SK-N-SH treated with all-trans-retinoic acid at 6 μM for 48 hours (cell line): ENCODE results near the gene PANK2.

Experiments
- CREB5 ChIP-seq: fragments of 250-450 bp; sonication (Bioruptor Pico); IDR thresholded peaks from 2 replicates; pipeline ENCODE4 v1.5.1; 2020; ENCODE audit warnings: low read depth, mild to moderate bottlenecking, moderate library complexity
- ESRRG ChIP-seq: fragments of 250-450 bp; sonication (Bioruptor Pico); IDR thresholded peaks from 2 replicates; pipeline ENCODE4 v1.6.1; 2021; ENCODE audit warnings: mild to moderate bottlenecking
- GLIS3 ChIP-seq: fragments of 250-450 bp; sonication (Bioruptor Pico); IDR thresholded peaks from 2 replicates; pipeline ENCODE4 v1.5.0; 2020; ENCODE audit warnings: mild to moderate bottlenecking, moderate library complexity
- ISL1 ChIP-seq: fragments of 250-450 bp; sonication (Bioruptor Pico); IDR thresholded peaks from 2 replicates; pipeline ENCODE4 v2.1.2; 2022; ENCODE audit warnings: mild to moderate bottlenecking, moderate library complexity
- PATZ1 ChIP-seq: fragments of 250-450 bp; sonication (Bioruptor Pico); IDR thresholded peaks from 2 replicates; pipeline ENCODE4 v1.8.0; 2020; ENCODE audit warnings: mild to moderate bottlenecking, moderate library complexity, borderline replicate concordance
- ZNF70 ChIP-seq: fragments of 450-650 bp; formaldehyde crosslinking; IDR thresholded peaks from 2 replicates; pipeline ENCODE4 v1.5.0; 2020; ENCODE audit warnings: mild to moderate bottlenecking, moderate library complexity

GRCh38 chr20:3885715-3886114, 3.5 kb upstream of the PANK2 start:
- TF ChIP-seq CREB5 (no peak), ZNF70 (CRISPR knock-in tag) (no peak), ESRRG (CRISPR knock-in tag) (no peak), ISL1 (CRISPR knock-in tag) (no peak), GLIS3 (CRISPR knock-in tag) (no peak), PATZ1 (CRISPR knock-in tag) (no peak)
